Loucy (cell line): ENCODE results near the gene CCR5AS.

Experiments
- H2AFZ ChIP-seq: fragments of 200-600 bp; sonication (generic); 2 replicates; pipeline ENCODE4 v1.6.0; 2016; ENCODE audit warnings: antibody characterized with exemption, mild to moderate bottlenecking, low read length, moderate library complexity
- H3F3A ChIP-seq: fragments of 200-600 bp; 2 replicates; pipeline ENCODE4 v1.6.0; 2016; ENCODE audit warnings: antibody characterized with exemption, low read depth, mild to moderate bottlenecking
- H3K27me3 ChIP-seq: fragments of 200-600 bp; sonication (generic); 2 replicates; pipeline ENCODE4 v1.6.1; 2014; ENCODE audit warnings: low read length, mild to moderate bottlenecking; ENCODE audit not compliant: insufficient read depth, poor library complexity, severe bottlenecking
- H3K36me3 ChIP-seq: fragments of 200-600 bp; sonication (generic); 2 replicates; pipeline ENCODE4 v1.6.1; 2016; ENCODE audit warnings: low read length; ENCODE audit not compliant: insufficient read depth
- H3K4me1 ChIP-seq: fragments of 200-600 bp; sonication (generic); 2 replicates; pipeline ENCODE4 v1.5.1; 2014; ENCODE audit warnings: low read length, mild to moderate bottlenecking; ENCODE audit not compliant: insufficient read depth, poor library complexity, severe bottlenecking
- H3K4me2 ChIP-seq: fragments of 200-600 bp; sonication (generic); 2 replicates; pipeline ENCODE4 v1.6.0; 2014; ENCODE audit warnings: antibody characterized with exemption, low read length, low read depth, mild to moderate bottlenecking; ENCODE audit not compliant: poor library complexity, severe bottlenecking
- H3K4me3 ChIP-seq: fragments of 200-600 bp; sonication (generic); 2 replicates; pipeline ENCODE4 v1.5.1; 2014; ENCODE audit warnings: low read length, mild to moderate bottlenecking, mixed read lengths; ENCODE audit not compliant: poor library complexity, severe bottlenecking
- H3K79me2 ChIP-seq: fragments of 200-600 bp; sonication (generic); 2 replicates; pipeline ENCODE4 v1.6.1; 2014; ENCODE audit warnings: low read length; ENCODE audit not compliant: insufficient read depth
- H3K9ac ChIP-seq: fragments of 200-600 bp; sonication (generic); 2 replicates; pipeline ENCODE4 v1.6.0; 2014; ENCODE audit warnings: mild to moderate bottlenecking, low read depth, low read length, moderate library complexity; ENCODE audit not compliant: poor library complexity, severe bottlenecking
- H3K9me2 ChIP-seq: fragments of 200-600 bp; sonication (generic); replicated peaks from 2 replicates; pipeline ENCODE4 v1.6.1; 2016; ENCODE audit warnings: low read depth, low read length, mixed read lengths
- H3K9me3 ChIP-seq: fragments of 200-600 bp; sonication (generic); 2 replicates; pipeline ENCODE4 v1.6.1; 2014; ENCODE audit warnings: mild to moderate bottlenecking, antibody characterized with exemption, low read length, low read depth; ENCODE audit not compliant: insufficient read depth
- H4K20me1 ChIP-seq: fragments of 200-600 bp; sonication (generic); 2 replicates; pipeline ENCODE4 v1.6.0; 2014; ENCODE audit warnings: antibody characterized with exemption, low read length, mild to moderate bottlenecking; ENCODE audit not compliant: insufficient read depth, poor library complexity, severe bottlenecking
- EZH2phosphoT487 ChIP-seq: fragments of 200-600 bp; IDR thresholded peaks from 2 replicates; pipeline ENCODE4 v1.6.1; 2018; ENCODE audit warnings: antibody characterized with exemption, mild to moderate bottlenecking, moderate library complexity, borderline replicate concordance
- TF ChIP-seq, protein P1 (sequence below): fragments of 200-600 bp; sonication (generic); conservative IDR thresholded peaks from 2 replicates; pipeline ENCODE4 v1.5.1; 2014; ENCODE audit warnings: mild to moderate bottlenecking, antibody characterized with exemption, low read length

CCR5AS gene

DNA sequence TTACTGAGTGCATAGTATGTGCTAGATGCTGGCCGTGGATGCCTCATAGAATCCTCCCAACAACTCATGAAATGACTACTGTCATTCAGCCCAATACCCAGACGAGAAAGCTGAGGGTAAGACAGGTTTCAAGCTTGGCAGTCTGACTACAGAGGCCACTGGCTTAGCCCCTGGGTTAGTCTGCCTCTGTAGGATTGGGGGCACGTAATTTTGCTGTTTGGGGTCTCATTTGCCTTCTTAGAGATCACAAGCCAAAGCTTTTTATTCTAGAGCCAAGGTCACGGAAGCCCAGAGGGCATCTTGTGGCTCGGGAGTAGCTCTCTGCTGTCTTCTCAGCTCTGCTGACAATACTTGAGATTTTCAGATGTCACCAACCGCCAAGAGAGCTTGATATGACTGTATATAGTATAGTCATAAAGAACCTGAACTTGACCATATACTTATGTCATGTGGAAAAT is 37.2 kb downstream of the CCR5AS start:
- Histone ChIP-seq H3F3A (peaks cover 7% of the 10 kb centered on the region), H3K4me1 (peaks cover 44% of the 10 kb centered on the region), H4K20me1 (no peaks in the 10 kb centered on the region), H3K9ac (peak overlapping the region; percentile 26), H3K36me3 (no peaks in the 10 kb centered on the region), H2AFZ (no peak overlapping the region), H3K27me3 (no peaks in the 10 kb centered on the region), H3K9me2 (no peaks in the 10 kb centered on the region), H3K79me2 (no peaks in the 10 kb centered on the region), H3K9me3 (no peaks in the 10 kb centered on the region), H3K4me3 (no peak overlapping the region), H3K4me2 (no peak overlapping the region)
- TF ChIP-seq EZH2phosphoT487: no peak
- TF ChIP-seq, protein P1, sequence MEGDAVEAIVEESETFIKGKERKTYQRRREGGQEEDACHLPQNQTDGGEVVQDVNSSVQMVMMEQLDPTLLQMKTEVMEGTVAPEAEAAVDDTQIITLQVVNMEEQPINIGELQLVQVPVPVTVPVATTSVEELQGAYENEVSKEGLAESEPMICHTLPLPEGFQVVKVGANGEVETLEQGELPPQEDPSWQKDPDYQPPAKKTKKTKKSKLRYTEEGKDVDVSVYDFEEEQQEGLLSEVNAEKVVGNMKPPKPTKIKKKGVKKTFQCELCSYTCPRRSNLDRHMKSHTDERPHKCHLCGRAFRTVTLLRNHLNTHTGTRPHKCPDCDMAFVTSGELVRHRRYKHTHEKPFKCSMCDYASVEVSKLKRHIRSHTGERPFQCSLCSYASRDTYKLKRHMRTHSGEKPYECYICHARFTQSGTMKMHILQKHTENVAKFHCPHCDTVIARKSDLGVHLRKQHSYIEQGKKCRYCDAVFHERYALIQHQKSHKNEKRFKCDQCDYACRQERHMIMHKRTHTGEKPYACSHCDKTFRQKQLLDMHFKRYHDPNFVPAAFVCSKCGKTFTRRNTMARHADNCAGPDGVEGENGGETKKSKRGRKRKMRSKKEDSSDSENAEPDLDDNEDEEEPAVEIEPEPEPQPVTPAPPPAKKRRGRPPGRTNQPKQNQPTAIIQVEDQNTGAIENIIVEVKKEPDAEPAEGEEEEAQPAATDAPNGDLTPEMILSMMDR: no peak

DNA sequence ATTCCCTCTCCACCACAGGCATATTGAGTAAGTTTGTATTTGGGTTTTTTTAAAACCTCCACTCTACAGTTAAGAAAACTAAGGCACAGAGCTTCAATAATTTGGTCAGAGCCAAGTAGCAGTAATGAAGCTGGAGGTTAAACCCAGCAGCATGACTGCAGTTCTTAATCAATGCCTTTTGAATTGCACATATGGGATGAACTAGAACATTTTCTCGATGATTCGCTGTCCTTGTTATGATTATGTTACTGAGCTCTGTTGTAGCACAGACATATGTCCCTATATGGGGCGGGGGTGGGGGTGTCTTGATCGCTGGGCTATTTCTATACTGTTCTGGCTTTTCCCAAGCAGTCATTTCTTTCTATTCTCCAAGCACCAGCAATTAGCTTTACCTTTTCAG is 37.7 kb downstream of the CCR5AS start:
- H3K4me1 ChIP-seq: peaks cover 39% of the 10 kb centered on the region
- H3K9me3 ChIP-seq: no peaks in the 10 kb centered on the region
- no peaks in the 10 kb centered on the region for H4K20me1 ChIP-seq
- H3K9ac ChIP-seq: no peak overlapping the region
- peaks cover 7% of the 10 kb centered on the region for H3F3A ChIP-seq
- H3K9me2 ChIP-seq: no peaks in the 10 kb centered on the region
- H3K4me2 ChIP-seq: no peak overlapping the region
- no peak overlapping the region for H2AFZ ChIP-seq
- H3K4me3 ChIP-seq: no peak overlapping the region
- H3K27me3 ChIP-seq: no peaks in the 10 kb centered on the region
- H3K79me2 ChIP-seq: no peaks in the 10 kb centered on the region
- no peaks in the 10 kb centered on the region for H3K36me3 ChIP-seq
- TF ChIP-seq, protein P1: no peak
- no peak for TF ChIP-seq EZH2phosphoT487

GRCh38 chr3:46368569-46368968 is 38.3 kb downstream of the CCR5AS start:
- Histone ChIP-seq H3K9me3 (no peaks in the 10 kb centered on the region), H4K20me1 (no peaks in the 10 kb centered on the region), H3K4me3 (no peak overlapping the region), H3K4me1 (peaks cover 34% of the 10 kb centered on the region), H3K4me2 (no peak overlapping the region), H2AFZ (peak overlapping the region; percentile 61), H3F3A (peaks cover 7% of the 10 kb centered on the region), H3K9ac (no peak overlapping the region), H3K79me2 (no peaks in the 10 kb centered on the region), H3K36me3 (no peaks in the 10 kb centered on the region), H3K9me2 (no peaks in the 10 kb centered on the region), H3K27me3 (no peaks in the 10 kb centered on the region)
- TF ChIP-seq, protein P1: peak; percentile 71
- no peak for TF ChIP-seq EZH2phosphoT487
